Small intestine (tissue), 4 donors: ENCODE data around the gene BRI3. TPM values are rescaled to one million over a fixed set of nuclear protein-coding genes. Genes with fewer than 3 reads are reported as not detected.

Experiments used
- polyA plus RNA-seq, 4 donors: library from polyadenylated mRNA; stranded (reverse) in 3 of 4; unstranded in 1 of 4; fragments of 200-250 nt in 3 of 4; fragments of 120-200 nt in 1 of 4; gene quantifications; one replicate each; pipeline versions ENCODE4 v1.2.1 to v1.2.3, GENCODE V29; 2013
- donor health status: healthy with polysubstance abuse.
- donor health status: Bipolar disorder and iron deficiency.
- donor health status: healthy.

BRI3 gene
- polyA plus RNA-seq, 4 donors: 186 to 384 (median 274) TPM

Other genes with a start within 250 kb of the BRI3 start
- gene LMTK2, start 174.8 kb upstream of the BRI3 start, polyA plus RNA-seq: 10 to 100 TPM in 1 of 4 donors, 1 to 10 TPM in 3; 3.8 to 18.5 (median 7.6) TPM
- 1 to 10 TPM in 2 of 4 donors, under 1 TPM in 1, not detected in 1; 0.34 to 4.1 (median 2.6) TPM for gene BHLHA15, start 70.2 kb upstream of the BRI3 start, polyA plus RNA-seq
- gene TECPR1, start 29.5 kb upstream of the BRI3 start, polyA plus RNA-seq: 10 to 100 TPM in 3 of 4 donors, 1 to 10 TPM in 1; 9.2 to 20.6 (median 12.7) TPM
- 10 to 100 TPM; 23.8 to 51.4 (median 33.1) TPM for gene BAIAP2L1, start 119.4 kb downstream of the BRI3 start, polyA plus RNA-seq